ENCODE measurements around the gene KRTAP3-1. TPM values are rescaled to one million over a fixed set of nuclear protein-coding genes. Genes with fewer than 3 reads are reported as not detected.

Gene KRTAP3-1
- total RNA-seq, 1 experiment from 2014 or later: not detected

- no peaks in the 10 kb centered on the region for H3K36me3 Mint-ChIP-seq
- ATAC-seq (no peak), DNase-seq (ENCODE audit: low spot score) (no peak)
- CTCF ChIA-PET: no interaction called here
- H3K27ac Mint-ChIP-seq: no peak overlapping the region
- POLR2A ChIA-PET: no interaction called here
- H3K9me3 Mint-ChIP-seq: no peaks in the 10 kb centered on the region
- no peak overlapping the region for H3K4me3 Mint-ChIP-seq
- H3K4me1 Mint-ChIP-seq: peaks cover 30% of the 10 kb centered on the region
- TF ChIP-seq SMAD4 (CRISPR knock-in tag; IDR thresholded peaks at IDR 0.05) (no peak), ZNF423 (CRISPR knock-in tag; IDR thresholded peaks at IDR 0.05) (no peak), ZNF138 (CRISPR knock-in tag; conservative IDR thresholded peaks at IDR 0.05) (no peak), NFE2L1 (CRISPR knock-in tag; IDR thresholded peaks at IDR 0.05) (no peak), IRF1 (CRISPR knock-in tag; IDR thresholded peaks at IDR 0.05) (no peak), TEAD4 (CRISPR knock-in tag; IDR thresholded peaks at IDR 0.05) (no peak), MXD4 (CRISPR knock-in tag; IDR thresholded peaks at IDR 0.05; ENCODE audit: borderline replicate concordance) (no peak), RORB (CRISPR knock-in tag; IDR thresholded peaks at IDR 0.05) (no peak), CREM (CRISPR knock-in tag; IDR thresholded peaks at IDR 0.05) (no peak), TCF7 (CRISPR knock-in tag; IDR thresholded peaks at IDR 0.05; ENCODE audit: low read depth) (no peak)
- TF ChIP-seq, protein P1, sequence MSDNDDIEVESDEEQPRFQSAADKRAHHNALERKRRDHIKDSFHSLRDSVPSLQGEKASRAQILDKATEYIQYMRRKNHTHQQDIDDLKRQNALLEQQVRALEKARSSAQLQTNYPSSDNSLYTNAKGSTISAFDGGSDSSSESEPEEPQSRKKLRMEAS (CRISPR knock-in tag; IDR thresholded peaks at IDR 0.05): no peak
- TF ChIP-seq, protein P2, sequence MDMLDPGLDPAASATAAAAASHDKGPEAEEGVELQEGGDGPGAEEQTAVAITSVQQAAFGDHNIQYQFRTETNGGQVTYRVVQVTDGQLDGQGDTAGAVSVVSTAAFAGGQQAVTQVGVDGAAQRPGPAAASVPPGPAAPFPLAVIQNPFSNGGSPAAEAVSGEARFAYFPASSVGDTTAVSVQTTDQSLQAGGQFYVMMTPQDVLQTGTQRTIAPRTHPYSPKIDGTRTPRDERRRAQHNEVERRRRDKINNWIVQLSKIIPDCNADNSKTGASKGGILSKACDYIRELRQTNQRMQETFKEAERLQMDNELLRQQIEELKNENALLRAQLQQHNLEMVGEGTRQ (CRISPR knock-in tag; IDR thresholded peaks at IDR 0.05): no peak
- no peaks in the 10 kb centered on the region for H3K27me3 Mint-ChIP-seq (ENCODE audit: low read depth)
Measured at GRCh38 chr17:40962059-40962561, 46.8 kb downstream of the KRTAP3-1 start.

DNA sequence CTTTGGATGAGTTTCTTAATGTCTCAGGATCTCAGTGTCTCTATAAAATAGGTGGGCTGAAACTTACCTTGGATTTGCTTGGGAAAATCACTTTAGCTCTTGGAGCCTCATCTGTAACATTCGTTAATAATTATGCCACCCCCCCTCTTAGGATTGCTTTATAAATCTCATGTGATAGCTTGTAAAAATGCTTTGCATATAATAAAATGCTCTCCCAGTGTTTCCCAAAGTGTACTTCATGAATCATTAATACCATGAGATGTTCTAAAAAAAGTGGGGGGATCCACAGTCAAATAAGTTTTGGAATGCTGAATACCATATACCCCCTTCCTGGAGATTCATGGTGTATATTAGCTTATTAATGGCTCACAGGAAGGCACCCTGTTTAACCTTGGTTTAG lies 47.3 kb downstream of the KRTAP3-1 start:
- no peak for ATAC-seq
- ChIA-PET POLR2A (no interaction called here), CTCF (no interaction called here)
- H3K4me3 Mint-ChIP-seq: no peak overlapping the region
- H3K27me3 Mint-ChIP-seq (ENCODE audit: low read depth): no peaks in the 10 kb centered on the region
- no peaks in the 10 kb centered on the region for H3K9me3 Mint-ChIP-seq
- no peak overlapping the region for H3K27ac Mint-ChIP-seq
- TF ChIP-seq, protein P1 (CRISPR knock-in tag; IDR thresholded peaks at IDR 0.05): no peak
- no peak for TF ChIP-seq ELF4 (CRISPR knock-in tag; IDR thresholded peaks at IDR 0.05; ENCODE audit: low read depth)
- TF ChIP-seq, protein P3, sequence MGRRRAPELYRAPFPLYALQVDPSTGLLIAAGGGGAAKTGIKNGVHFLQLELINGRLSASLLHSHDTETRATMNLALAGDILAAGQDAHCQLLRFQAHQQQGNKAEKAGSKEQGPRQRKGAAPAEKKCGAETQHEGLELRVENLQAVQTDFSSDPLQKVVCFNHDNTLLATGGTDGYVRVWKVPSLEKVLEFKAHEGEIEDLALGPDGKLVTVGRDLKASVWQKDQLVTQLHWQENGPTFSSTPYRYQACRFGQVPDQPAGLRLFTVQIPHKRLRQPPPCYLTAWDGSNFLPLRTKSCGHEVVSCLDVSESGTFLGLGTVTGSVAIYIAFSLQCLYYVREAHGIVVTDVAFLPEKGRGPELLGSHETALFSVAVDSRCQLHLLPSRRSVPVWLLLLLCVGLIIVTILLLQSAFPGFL (CRISPR knock-in tag; IDR thresholded peaks at IDR 0.05; ENCODE audit: borderline replicate concordance): no peak
- TF ChIP-seq SP1 (CRISPR knock-in tag; conservative IDR thresholded peaks at IDR 0.05): no peak
- peaks cover 35% of the 10 kb centered on the region for H3K4me1 Mint-ChIP-seq
- no peaks in the 10 kb centered on the region for H3K36me3 Mint-ChIP-seq
- no peak for DNase-seq (ENCODE audit: low spot score)

DNA sequence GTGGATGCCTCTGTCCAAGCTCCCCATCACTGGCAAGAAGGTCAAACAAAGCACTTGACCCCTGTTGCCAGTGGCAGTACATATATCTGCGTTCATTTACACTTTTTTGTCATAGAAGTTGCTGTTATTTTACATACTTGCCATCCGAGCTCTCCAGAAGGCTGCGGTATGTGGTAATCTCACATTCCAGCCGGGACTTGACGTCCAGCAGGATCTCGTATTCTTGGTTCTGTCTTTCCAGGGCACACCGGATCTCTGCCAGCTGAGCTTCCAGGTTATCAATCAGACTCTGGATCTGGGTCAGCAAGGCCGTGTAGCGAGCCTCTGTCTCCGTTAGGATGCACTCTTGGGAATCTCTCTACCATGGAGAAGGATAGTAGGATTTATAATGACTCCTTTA lies 48.8 kb downstream of the KRTAP3-1 start:
- ChIA-PET CTCF (interaction anchor here (1.3 to 1.8 kb wide), 2 partner anchors 97 to 457 kb away, joined by 3 to 4 read pairs; no protein-coding TSS in a partner anchor), POLR2A (no interaction called here)
- DNase-seq (ENCODE audit: low spot score): no peak
- no peak for ATAC-seq
- no peaks in the 10 kb centered on the region for H3K36me3 Mint-ChIP-seq
- no peak overlapping the region for H3K27ac Mint-ChIP-seq
- H3K27me3 Mint-ChIP-seq (ENCODE audit: low read depth): no peaks in the 10 kb centered on the region
- TF ChIP-seq AR (CRISPR knock-in tag; IDR thresholded peaks at IDR 0.05): no peak
- TF ChIP-seq MXD4 (CRISPR knock-in tag; IDR thresholded peaks at IDR 0.05; ENCODE audit: borderline replicate concordance): no peak
- no peak for TF ChIP-seq JAZF1 (CRISPR knock-in tag; IDR thresholded peaks at IDR 0.05)
- TF ChIP-seq NFYB (CRISPR knock-in tag; conservative IDR thresholded peaks at IDR 0.05; ENCODE audit: low read depth): no peak
- TF ChIP-seq ATF3 (CRISPR knock-in tag; conservative IDR thresholded peaks at IDR 0.05): no peak
- H3K4me3 Mint-ChIP-seq: no peak overlapping the region
- no peaks in the 10 kb centered on the region for H3K9me3 Mint-ChIP-seq
- peaks cover 42% of the 10 kb centered on the region for H3K4me1 Mint-ChIP-seq

All from WTC11 (cell line).